NCI-H2196 treated with DMSO at 0.1 percent for 48 hours (cell line): ENCODE data around the gene KCNG4.
"Not testable (repeated sequence)": the region's sequence is repeated elsewhere in the genome, so short reads cannot be mapped to it uniquely, and the experiment has no call there.

Source experiments
- DNase-seq: peaks from one replicate; lab custom pipeline; 2025; ENCODE audit not compliant: unreplicated experiment; lab: John Stamatoyannopoulos, UW

Gene KCNG4

GRCh38 chr16:84207879-84208278, 31.9 kb downstream of the KCNG4 start:
- no peak for DNase-seq

GRCh38 chr16:84207251-84207650, 32.6 kb downstream of the KCNG4 start:
- DNase-seq, result no peak

GRCh38 chr16:84205976-84206691, 33.7 kb downstream of the KCNG4 start:
- no peak for DNase-seq

- not testable (repeated sequence) for DNase-seq
These were observed 34.7 kb downstream of the KCNG4 start for GRCh38 chr16:84205123-84205522.

GRCh38 chr16:84204551-84204950, 35.3 kb downstream of the KCNG4 start:
- not testable (repeated sequence) for DNase-seq

- no peak for DNase-seq
These were observed 40.0 kb downstream of the KCNG4 start for GRCh38 chr16:84199861-84200260.

GRCh38 chr16:84199097-84199496, 40.7 kb downstream of the KCNG4 start:
- DNase-seq, result no peak

GRCh38 chr16:84198401-84198800, 41.4 kb downstream of the KCNG4 start:
- DNase-seq, result no peak

GRCh38 chr16:84197466-84198128, 42.2 kb downstream of the KCNG4 start:
- no peak for DNase-seq

GRCh38 chr16:84196727-84197394, 43.0 kb downstream of the KCNG4 start:
- DNase-seq, result no peak

- no peak for DNase-seq
These were observed 43.7 kb downstream of the KCNG4 start for GRCh38 chr16:84196101-84196500.

- DNase-seq, result no peak
These were observed 44.4 kb downstream of the KCNG4 start for GRCh38 chr16:84195201-84196093.

GRCh38 chr16:84194470-84195200, 45.2 kb downstream of the KCNG4 start:
- no peak for DNase-seq

- no peak for DNase-seq
These were observed 45.8 kb downstream of the KCNG4 start for GRCh38 chr16:84194018-84194417.

- DNase-seq, result no peak
These were observed 46.3 kb downstream of the KCNG4 start for GRCh38 chr16:84193480-84193879.

- DNase-seq, result no peak
These were observed 48.3 kb downstream of the KCNG4 start for GRCh38 chr16:84191466-84191865.

- no peak for DNase-seq
These were observed 49.0 kb downstream of the KCNG4 start, which contains the start of gene ADAD2 for GRCh38 chr16:84190731-84191388. TSS of gene ADAD2 (plus strand) at chr16:84191157. CDS start at chr16:84191231, 74 bp downstream.

- DNase-seq, result peak; percentile 44
These were observed 53.0 kb downstream of the KCNG4 start, which contains the start of gene TAF1C for GRCh38 chr16:84186685-84187437. TSS of gene TAF1C (minus strand) at chr16:84187057. CDS start at chr16:84184988, 2,069 bp downstream.

- no peak for DNase-seq
These were observed 55.0 kb downstream of the KCNG4 start for GRCh38 chr16:84184775-84185174.
